ENCODE data around the gene SULT4A1. TPM values are rescaled to one million over a fixed set of nuclear protein-coding genes. Genes with fewer than 3 reads are reported as not detected.

Gene SULT4A1
- total and polyA plus RNA-seq, 2 of the 4 experiments (the other 2 are of a cell fraction): 1.1 to 5.2 TPM

- no peak for TF ChIP-seq NFE2L2 (IDR thresholded peaks at IDR 0.05; ENCODE audit: low read depth, low read length)
- TF ChIP-seq SMC3 (IDR thresholded peaks at IDR 0.05; ENCODE audit: low read depth, low read length): no peak
These were observed 50.0 kb downstream of the SULT4A1 start, which contains the start of gene EFCAB6 (continued) for GRCh38 chr22:43812149-43812842.

- no TSS peak for BruUV-seq (replicated peaks)
- no peak; the same call in 1 of the 2 replicates for TF ChIP-seq MXI1 (IDR thresholded peaks at IDR 0.05; ENCODE audit: borderline replicate concordance, low read depth, low read length)
- no peak for TF ChIP-seq RAD21 (IDR thresholded peaks at IDR 0.05; ENCODE audit: low read length)
- TF ChIP-seq CTCF (conservative IDR thresholded peaks at IDR 0.05; ENCODE audit: low read depth, low read length): no peak
- TF ChIP-seq CHD1 (IDR thresholded peaks at IDR 0.05; ENCODE audit: low read depth, low read length): no peak
- no peak for TF ChIP-seq MAZ (IDR thresholded peaks at IDR 0.05; ENCODE audit: borderline replicate concordance, low read depth, low read length)
- TF ChIP-seq RCOR1 (IDR thresholded peaks at IDR 0.05; ENCODE audit: insufficient replicate concordance, low read length): no peak
- TF ChIP-seq POLR2A (IDR thresholded peaks at IDR 0.05; ENCODE audit: low read depth, low read length): no peak
- TF ChIP-seq SMC3 (IDR thresholded peaks at IDR 0.05; ENCODE audit: low read depth, low read length): no peak
- no peak for TF ChIP-seq NFE2L2 (IDR thresholded peaks at IDR 0.05; ENCODE audit: low read depth, low read length)
- no peak for TF ChIP-seq BHLHE40 (IDR thresholded peaks at IDR 0.05; ENCODE audit: low read depth, low read length)
- no peak for TF ChIP-seq MAFK (IDR thresholded peaks at IDR 0.05; ENCODE audit: low read depth, low read length)
- no peak for TF ChIP-seq ELK1 (IDR thresholded peaks at IDR 0.05; ENCODE audit: borderline replicate concordance, low read depth, low read length)
These were observed 50.5 kb downstream of the SULT4A1 start for GRCh38 chr22:43811777-43812148.

More at GRCh38 chr22:43811777-43812148, 50.5 kb downstream of the SULT4A1 start:
- Histone ChIP-seq H3K4me3 (ENCODE audit: insufficient read depth, low read depth, low read length) (peak overlapping the region; percentile 58), H2AK5ac (ENCODE audit: low read depth, low read length) (peak overlapping the region; percentile 3; the same call in 1 of the 2 replicates), H2BK20ac (ENCODE audit: low read depth, low read length) (no peak overlapping the region), H3K56ac (ENCODE audit: extremely low read depth, insufficient read depth, low read length) (no peak overlapping the region), H4K91ac (ENCODE audit: insufficient read depth, low read depth, low read length) (no peak overlapping the region; the same call in 1 of the 2 replicates), H4K8ac (ENCODE audit: low read depth in 2 of 2, low read length in 2 of 2) (peak overlapping the region; percentile 88 to 96), H2AK9ac (replicated peaks; ENCODE audit: low read depth, low read length, poor library complexity) (peak overlapping the region; percentile 84), H3K36me3 (ENCODE audit: control insufficient read depth, insufficient read depth, low read length) (no peaks in the 10 kb centered on the region), H3K14ac (replicated peaks; ENCODE audit: low read depth, low read length) (peak overlapping the region; percentile 81), H3K4ac (ENCODE audit: low read depth, low read length) (peak overlapping the region; percentile 48; the same call in 1 of the 2 replicates), H3K4me2 (ENCODE audit: low read depth, low read length) (peak overlapping the region; percentile 98), H3K18ac (ENCODE audit: low read depth, low read length) (no peak overlapping the region), H2BK120ac (ENCODE audit: low read depth, low read length) (no peak overlapping the region; the same call in 1 of the 2 replicates), H2BK5ac (ENCODE audit: low read depth, low read length, poor library complexity, severe bottlenecking) (no peak overlapping the region), H3K9me3 (ENCODE audit: control insufficient read depth, insufficient read depth, low read length) (no peaks in the 10 kb centered on the region), H2AFZ (replicated peaks; ENCODE audit: low read length, poor library complexity) (peak overlapping the region; percentile 99), H3K9ac (ENCODE audit: low read depth, low read length) (peak overlapping the region; percentile 81), H4K5ac (ENCODE audit: low read depth, low read length) (peak overlapping the region; percentile 72), H2BK15ac (ENCODE audit: low read depth, low read length) (0 out of 3 replicates have a peak overlapping the region, but pooled peaks have one; percentile 8), H4K20me1 (ENCODE audit: insufficient read depth, low read length) (no peaks in the 10 kb centered on the region), H3K27me3 (ENCODE audit: control insufficient read depth, insufficient read depth, low read length) (no peaks in the 10 kb centered on the region), H3K79me1 (ENCODE audit: low read depth in 1 of 2, low read length in 2 of 2) (peaks cover 12 to 23% of the 10 kb centered on the region in 2 experiments), H3K23ac (ENCODE audit: low read depth, low read length) (peak overlapping the region; percentile 88; the same call in 1 of the 2 replicates), H3K9me1 (ENCODE audit: insufficient read depth, low read length) (peaks cover 7% of the 10 kb centered on the region), H3K27ac (ENCODE audit: insufficient read depth, low read length) (peak overlapping the region; percentile 43), H3K4me1 (ENCODE audit: control insufficient read depth, insufficient read depth, low read length) (peaks cover 6% of the 10 kb centered on the region)
- intact Hi-C loops (cut with micrococcal nuclease) (loop anchor here (5.0 kb wide), 1 partner anchor 549 kb away; no protein-coding TSS in a partner anchor), in situ Hi-C loops (cut with MboI; ENCODE audit: low sequenced_read_pairs) (no loop called here), dilution Hi-C loops (cut with HindIII; ENCODE audit: low sequenced_read_pairs, unreplicated experiment) (no loop called here)
- CTCF ChIA-PET: interaction anchor here (0.6 to 1.4 kb wide), 3 partner anchors 13 to 71 kb away, joined by 3 to 8 read pairs (median 3); no protein-coding TSS in a partner anchor
- peak; percentile 61 for DNase-seq
- ATAC-seq (ENCODE audit: low read depth): peak; percentile 63
- POLR2A ChIA-PET (ENCODE audit: unreplicated experiment): no interaction called here
- WGBS, 2 experiments (ENCODE audit: extremely low coverage in 2 of 2, insufficient read length in 1 of 2): 7% methylated on average over 6 of the region's 21 CpGs; no CpG with 5 or more reads in 1 of the 2 experiments
